Measurements from ENCODE around the gene KCNA5. TPM values are rescaled to one million over a fixed set of nuclear protein-coding genes. Genes with fewer than 3 reads are reported as not detected.

Gene KCNA5
- total RNA-seq, 1 donor from 2014 or later: not detected

GRCh38 chr12:5018677-5019076 lies 25.0 kb upstream of the KCNA5 start:
- Mint-ChIP-seq H3K27me3 (ENCODE audit: unreplicated experiment) (peaks cover 12% of the 10 kb centered on the region), H3K36me3 (ENCODE audit: unreplicated experiment) (no peaks in the 10 kb centered on the region), H3K9me3 (ENCODE audit: unreplicated experiment) (peaks cover 5% of the 10 kb centered on the region), H3K4me1 (ENCODE audit: low read depth, unreplicated experiment) (peaks cover 11% of the 10 kb centered on the region), H3K4me3 (ENCODE audit: unreplicated experiment) (no peak overlapping the region), H3K27ac (ENCODE audit: unreplicated experiment) (no peak overlapping the region)
- DNase-seq: no peak
- TF ChIP-seq, protein P1, sequence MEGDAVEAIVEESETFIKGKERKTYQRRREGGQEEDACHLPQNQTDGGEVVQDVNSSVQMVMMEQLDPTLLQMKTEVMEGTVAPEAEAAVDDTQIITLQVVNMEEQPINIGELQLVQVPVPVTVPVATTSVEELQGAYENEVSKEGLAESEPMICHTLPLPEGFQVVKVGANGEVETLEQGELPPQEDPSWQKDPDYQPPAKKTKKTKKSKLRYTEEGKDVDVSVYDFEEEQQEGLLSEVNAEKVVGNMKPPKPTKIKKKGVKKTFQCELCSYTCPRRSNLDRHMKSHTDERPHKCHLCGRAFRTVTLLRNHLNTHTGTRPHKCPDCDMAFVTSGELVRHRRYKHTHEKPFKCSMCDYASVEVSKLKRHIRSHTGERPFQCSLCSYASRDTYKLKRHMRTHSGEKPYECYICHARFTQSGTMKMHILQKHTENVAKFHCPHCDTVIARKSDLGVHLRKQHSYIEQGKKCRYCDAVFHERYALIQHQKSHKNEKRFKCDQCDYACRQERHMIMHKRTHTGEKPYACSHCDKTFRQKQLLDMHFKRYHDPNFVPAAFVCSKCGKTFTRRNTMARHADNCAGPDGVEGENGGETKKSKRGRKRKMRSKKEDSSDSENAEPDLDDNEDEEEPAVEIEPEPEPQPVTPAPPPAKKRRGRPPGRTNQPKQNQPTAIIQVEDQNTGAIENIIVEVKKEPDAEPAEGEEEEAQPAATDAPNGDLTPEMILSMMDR (IDR thresholded peaks at IDR 0.05; ENCODE audit: partially characterized antibody, unreplicated experiment): no peak

DNA sequence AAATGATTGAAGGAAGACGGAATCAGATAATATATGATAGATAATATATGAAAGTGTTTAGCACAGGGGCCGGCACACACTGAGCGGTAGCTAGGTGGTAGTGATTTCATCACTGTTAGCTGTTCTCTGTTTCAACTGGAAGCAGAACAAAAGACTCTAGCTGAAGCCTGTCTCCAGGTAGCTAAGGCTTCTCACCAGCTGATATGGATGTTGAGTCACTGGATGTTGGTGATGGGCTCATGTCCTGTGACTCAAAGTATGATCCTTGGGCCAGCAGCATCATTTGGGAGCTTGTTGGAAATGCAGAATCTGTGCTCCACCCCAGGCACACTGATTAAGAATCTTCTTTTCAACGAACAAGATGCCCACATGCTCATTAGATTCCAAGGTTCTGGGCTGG lies 21.7 kb upstream of the KCNA5 start:
- H3K4me3 Mint-ChIP-seq (ENCODE audit: unreplicated experiment): no peak overlapping the region
- DNase-seq: no peak
- peaks cover 11% of the 10 kb centered on the region for H3K27me3 Mint-ChIP-seq (ENCODE audit: unreplicated experiment)
- H3K36me3 Mint-ChIP-seq (ENCODE audit: unreplicated experiment): no peaks in the 10 kb centered on the region
- H3K4me1 Mint-ChIP-seq (ENCODE audit: low read depth, unreplicated experiment): no peaks in the 10 kb centered on the region
- H3K9me3 Mint-ChIP-seq (ENCODE audit: unreplicated experiment): peaks cover 1% of the 10 kb centered on the region
- TF ChIP-seq, protein P1 (IDR thresholded peaks at IDR 0.05; ENCODE audit: partially characterized antibody, unreplicated experiment): no peak
- H3K27ac Mint-ChIP-seq (ENCODE audit: unreplicated experiment): no peak overlapping the region

GRCh38 chr12:5022465-5023061 lies 21.1 kb upstream of the KCNA5 start:
- H3K36me3 Mint-ChIP-seq (ENCODE audit: unreplicated experiment): no peaks in the 10 kb centered on the region

DNA sequence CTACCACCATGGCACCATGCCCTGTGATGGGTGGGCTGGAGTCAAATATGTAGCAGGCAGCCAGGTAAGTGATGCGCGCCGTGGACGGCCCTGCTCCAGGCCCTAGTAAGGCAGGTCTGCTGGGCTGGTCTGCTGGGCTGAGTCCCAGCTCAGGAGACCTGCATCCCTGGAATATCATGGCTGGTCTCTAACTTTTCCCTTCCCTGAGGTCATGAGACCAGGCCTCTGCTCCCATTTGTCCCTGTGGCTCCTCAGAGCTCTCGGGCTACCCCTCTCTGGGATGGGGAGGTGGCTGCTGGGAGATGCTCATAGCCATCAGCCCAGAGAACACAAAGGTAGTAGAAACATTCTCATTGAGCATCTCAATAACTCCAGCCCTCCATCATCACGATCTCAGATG lies 19.8 kb upstream of the KCNA5 start:
- peaks cover 11% of the 10 kb centered on the region for H3K27me3 Mint-ChIP-seq (ENCODE audit: unreplicated experiment)
- no peaks in the 10 kb centered on the region for H3K36me3 Mint-ChIP-seq (ENCODE audit: unreplicated experiment)
- no peaks in the 10 kb centered on the region for H3K4me1 Mint-ChIP-seq (ENCODE audit: low read depth, unreplicated experiment)
- DNase-seq: no peak
- TF ChIP-seq, protein P1 (IDR thresholded peaks at IDR 0.05; ENCODE audit: partially characterized antibody, unreplicated experiment): no peak
- H3K9me3 Mint-ChIP-seq (ENCODE audit: unreplicated experiment): peaks cover under 1% of the 10 kb centered on the region
- no peak overlapping the region for H3K4me3 Mint-ChIP-seq (ENCODE audit: unreplicated experiment)
- H3K27ac Mint-ChIP-seq (ENCODE audit: unreplicated experiment): no peak overlapping the region

More at GRCh38 chr12:5022465-5023061, 21.1 kb upstream of the KCNA5 start:
- Mint-ChIP-seq H3K27ac (ENCODE audit: unreplicated experiment) (no peak overlapping the region), H3K4me1 (ENCODE audit: low read depth, unreplicated experiment) (no peaks in the 10 kb centered on the region), H3K27me3 (ENCODE audit: unreplicated experiment) (peaks cover 11% of the 10 kb centered on the region), H3K4me3 (ENCODE audit: unreplicated experiment) (no peak overlapping the region), H3K9me3 (ENCODE audit: unreplicated experiment) (peaks cover 1% of the 10 kb centered on the region)
- TF ChIP-seq, protein P1 (IDR thresholded peaks at IDR 0.05; ENCODE audit: partially characterized antibody, unreplicated experiment): peak; percentile 84
- DNase-seq: peak; percentile 46

- H3K4me3 Mint-ChIP-seq (ENCODE audit: unreplicated experiment): no peak overlapping the region
- TF ChIP-seq, protein P1 (IDR thresholded peaks at IDR 0.05; ENCODE audit: partially characterized antibody, unreplicated experiment): no peak
- H3K36me3 Mint-ChIP-seq (ENCODE audit: unreplicated experiment): no peaks in the 10 kb centered on the region
- H3K4me1 Mint-ChIP-seq (ENCODE audit: low read depth, unreplicated experiment): no peaks in the 10 kb centered on the region
- no peaks in the 10 kb centered on the region for H3K9me3 Mint-ChIP-seq (ENCODE audit: unreplicated experiment)
- DNase-seq: no peak
- no peak overlapping the region for H3K27ac Mint-ChIP-seq (ENCODE audit: unreplicated experiment)
- peaks cover 2% of the 10 kb centered on the region for H3K27me3 Mint-ChIP-seq (ENCODE audit: unreplicated experiment)
These were observed 17.2 kb upstream of the KCNA5 start for GRCh38 chr12:5026342-5026938.

Data from glutamatergic neuron (in vitro differentiated cells).